ENCODE data around the gene TEAD1.

DNA sequence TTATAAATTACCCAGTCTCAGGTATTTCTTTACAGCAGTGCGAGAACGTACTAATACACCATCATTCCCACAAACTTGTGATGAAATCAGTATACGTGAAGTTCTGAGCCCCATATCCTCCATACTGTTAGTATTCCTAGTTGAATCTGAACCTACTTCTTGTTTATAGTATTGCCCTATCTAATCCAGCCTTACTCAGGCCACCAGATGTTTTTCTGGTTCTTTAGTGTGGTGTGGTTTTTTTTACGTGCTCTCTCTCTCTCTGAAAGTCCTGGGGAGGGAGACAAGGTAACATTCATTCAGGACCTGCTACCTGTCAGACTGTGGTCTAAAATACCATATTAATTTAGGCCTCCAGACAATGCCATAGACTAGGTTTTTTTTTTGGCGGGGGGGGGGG, 47.6 kb upstream of the TEAD1 start:
- TF ChIP-seq, protein P1, sequence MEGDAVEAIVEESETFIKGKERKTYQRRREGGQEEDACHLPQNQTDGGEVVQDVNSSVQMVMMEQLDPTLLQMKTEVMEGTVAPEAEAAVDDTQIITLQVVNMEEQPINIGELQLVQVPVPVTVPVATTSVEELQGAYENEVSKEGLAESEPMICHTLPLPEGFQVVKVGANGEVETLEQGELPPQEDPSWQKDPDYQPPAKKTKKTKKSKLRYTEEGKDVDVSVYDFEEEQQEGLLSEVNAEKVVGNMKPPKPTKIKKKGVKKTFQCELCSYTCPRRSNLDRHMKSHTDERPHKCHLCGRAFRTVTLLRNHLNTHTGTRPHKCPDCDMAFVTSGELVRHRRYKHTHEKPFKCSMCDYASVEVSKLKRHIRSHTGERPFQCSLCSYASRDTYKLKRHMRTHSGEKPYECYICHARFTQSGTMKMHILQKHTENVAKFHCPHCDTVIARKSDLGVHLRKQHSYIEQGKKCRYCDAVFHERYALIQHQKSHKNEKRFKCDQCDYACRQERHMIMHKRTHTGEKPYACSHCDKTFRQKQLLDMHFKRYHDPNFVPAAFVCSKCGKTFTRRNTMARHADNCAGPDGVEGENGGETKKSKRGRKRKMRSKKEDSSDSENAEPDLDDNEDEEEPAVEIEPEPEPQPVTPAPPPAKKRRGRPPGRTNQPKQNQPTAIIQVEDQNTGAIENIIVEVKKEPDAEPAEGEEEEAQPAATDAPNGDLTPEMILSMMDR (IDR thresholded peaks at IDR 0.05) = no peak
- no peak for TF ChIP-seq POLR2A (IDR thresholded peaks at IDR 0.05)
- TF ChIP-seq EP300 (IDR thresholded peaks at IDR 0.05) = no peak

Data from tibial nerve (tissue), 4 donors.